GM12864 (cell line): ENCODE measurements around the gene MRPS34.

Source experiments
- DNase-seq: peaks from one replicate; pipeline ENCODE4 v3.0.0-alpha.2; 2011; ENCODE audit warnings: low read depth
- H3K4me3 ChIP-seq: 2 replicates; pipeline ENCODE4 v1.5.1; 2011; ENCODE audit warnings: mild to moderate bottlenecking, low read depth, low read length, control low read depth
- CTCF ChIP-seq: IDR thresholded peaks from 2 replicates; pipeline ENCODE4 v1.5.1; 2011; ENCODE audit warnings: low read depth, mild to moderate bottlenecking, moderate library complexity, low read length, control low read depth, inconsistent platforms; ENCODE audit errors: missing control alignments

The MRPS34 gene

GRCh38 chr16:1731603-1732002 is 41.3 kb downstream of the MRPS34 start:
- TF ChIP-seq CTCF: no peak
- DNase-seq: no peak
- no peak overlapping the region for H3K4me3 ChIP-seq

GRCh38 chr16:1731073-1731472 is 41.9 kb downstream of the MRPS34 start:
- DNase-seq: no peak
- no peak overlapping the region for H3K4me3 ChIP-seq
- TF ChIP-seq CTCF: no peak

- no peak for DNase-seq
These were observed 43.5 kb downstream of the MRPS34 start for GRCh38 chr16:1729445-1729844.

GRCh38 chr16:1729026-1729425 is 43.9 kb downstream of the MRPS34 start:
- no peak for DNase-seq
- H3K4me3 ChIP-seq: no peak overlapping the region
- no peak for TF ChIP-seq CTCF

More at GRCh38 chr16:1729445-1729844, 43.5 kb downstream of the MRPS34 start:
- TF ChIP-seq CTCF: no peak
- no peak overlapping the region for H3K4me3 ChIP-seq

- no peak for TF ChIP-seq CTCF
- H3K4me3 ChIP-seq: no peak overlapping the region
- no peak for DNase-seq
These were observed 45.0 kb downstream of the MRPS34 start for GRCh38 chr16:1727651-1728624.

GRCh38 chr16:1726661-1727502 is 46.1 kb downstream of the MRPS34 start:
- DNase-seq: no peak
- no peak overlapping the region for H3K4me3 ChIP-seq
- no peak for TF ChIP-seq CTCF
